PC-3 (cell line): ENCODE results near the gene LRRC53. TPM values are rescaled to one million over a fixed set of nuclear protein-coding genes. Genes with fewer than 3 reads are reported as not detected.

Experiments used
- ATAC-seq: fragments of 200-7000 bp; cut with Tn5 transposase; 2 replicates; pipeline ENCODE4 v1.9.1; 2020; ENCODE audit warnings: mild to moderate bottlenecking, moderate library complexity
- BruUV-seq: library from RNA; stranded (reverse); fragments of 400-500 nt; replicated peaks from 2 replicates; lab custom pipeline; 2021; lab: Mats Ljungman, UMichigan
- CTCF ChIA-PET: fragments of 300-600 bp; sonication (Branson Sonifier 250); formaldehyde crosslinking; loops from one replicate; lab custom pipeline; 2022; ENCODE audit warnings: antibody characterized with exemption; lab: Charles Lee
- POLR2A ChIA-PET: fragments of 300-600 bp; sonication (Branson Sonifier 250); formaldehyde crosslinking; loops from one replicate; lab custom pipeline; 2022; ENCODE audit warnings: antibody characterized with exemption; ENCODE audit not compliant: unreplicated experiment; lab: Charles Lee
- DNase-seq: peaks from one replicate; pipeline ENCODE4 v3.0.0-alpha.2; 2015
- H2AFZ ChIP-seq: fragments of 300-600 bp; sonication (generic); 2 replicates; pipeline ENCODE4 v1.6.0; 2016; ENCODE audit warnings: antibody characterized with exemption, low read length
- H3F3A ChIP-seq: fragments of 300-600 bp; sonication (generic); one replicate; pipeline ENCODE4 v1.6.0; 2017; ENCODE audit warnings: antibody characterized with exemption, low read length, control low read depth, mild to moderate bottlenecking; ENCODE audit not compliant: unreplicated experiment
- H3K27ac ChIP-seq: fragments of 300-600 bp; sonication (generic); 2 replicates; pipeline ENCODE4 v1.5.1; 2016; ENCODE audit warnings: mild to moderate bottlenecking, low read length
- H3K27me3 ChIP-seq: fragments of 300-600 bp; sonication (generic); 2 replicates; pipeline ENCODE4 v1.6.1; 2016; ENCODE audit warnings: low read length, mixed read lengths
- H3K36me3 ChIP-seq: fragments of 300-600 bp; sonication (generic); 2 replicates; pipeline ENCODE4 v1.6.1; 2016; ENCODE audit warnings: low read depth, mixed run types, low read length, mixed read lengths
- H3K4me1 ChIP-seq: fragments of 300-600 bp; sonication (generic); 2 replicates; pipeline ENCODE4 v1.5.1; 2016; ENCODE audit warnings: low read length; ENCODE audit not compliant: insufficient read depth
- H3K4me2 ChIP-seq: fragments of 300-600 bp; sonication (generic); 2 replicates; pipeline ENCODE4 v1.6.0; 2016; ENCODE audit warnings: low read length
- H3K4me3 ChIP-seq: fragments of 300-600 bp; sonication (generic); 2 replicates; pipeline ENCODE4 v1.5.1; 2016; ENCODE audit warnings: mild to moderate bottlenecking, low read length, mixed read lengths
- H3K79me2 ChIP-seq: fragments of 300-600 bp; sonication (generic); 2 replicates; pipeline ENCODE4 v1.6.1; 2017; ENCODE audit warnings: low read length, mixed read lengths
- H3K9ac ChIP-seq: fragments of 300-600 bp; sonication (generic); 2 replicates; pipeline ENCODE4 v1.6.0; 2016; ENCODE audit warnings: mild to moderate bottlenecking, low read length
- H3K9me2 ChIP-seq: fragments of 300-600 bp; sonication (generic); replicated peaks from 2 replicates; pipeline ENCODE4 v1.6.1; 2016; ENCODE audit warnings: mixed run types, low read length, mixed read lengths
- H3K9me3 ChIP-seq: fragments of 300-600 bp; sonication (generic); 2 replicates; pipeline ENCODE4 v1.6.1; 2016; ENCODE audit warnings: low read length, mixed read lengths
- H4K20me1 ChIP-seq: fragments of 300-600 bp; sonication (generic); 2 replicates; pipeline ENCODE4 v1.6.1; 2016; ENCODE audit warnings: low read length, mixed read lengths
- CTCF ChIP-seq: fragments of 300-600 bp; sonication (generic); conservative IDR thresholded peaks from 2 replicates; pipeline ENCODE4 v1.5.1; 2017; ENCODE audit warnings: antibody characterized with exemption, low read depth, mild to moderate bottlenecking, low read length
- EZH2 ChIP-seq: fragments of 300-600 bp; sonication (generic); IDR thresholded peaks from one replicate; pipeline ENCODE4 v1.6.1; 2017; ENCODE audit warnings: antibody characterized with exemption, mild to moderate bottlenecking, low read length; ENCODE audit not compliant: unreplicated experiment
- EZH2phosphoT487 ChIP-seq: fragments of 300-600 bp; sonication (generic); IDR thresholded peaks from 2 replicates; pipeline ENCODE4 v1.6.1; 2018; ENCODE audit warnings: mild to moderate bottlenecking, antibody characterized with exemption, low read length, borderline replicate concordance
- intact Hi-C: fragments of 100-400 bp; cut with micrococcal nuclease; formaldehyde crosslinking; loops from 2 replicates; pipeline ENCODE4 v1.9.0; 2023
- total RNA-seq: library from RNA; depleted of rRNA; stranded (reverse); fragments of >200 nt; gene quantifications from 2 replicates; pipeline ENCODE4 v1.2.3, GENCODE V29; 2014

Gene LRRC53
- total RNA-seq, 1 experiment from 2014 or later: not detected

- Histone ChIP-seq H3K9me3 (no peaks in the 10 kb centered on the region), H3K27me3 (peaks cover 31% of the 10 kb centered on the region; the same call in 1 of the 2 replicates), H4K20me1 (no peaks in the 10 kb centered on the region), H3K36me3 (no peaks in the 10 kb centered on the region), H3F3A (no peaks in the 10 kb centered on the region), H3K79me2 (no peaks in the 10 kb centered on the region), H3K9me2 (no peaks in the 10 kb centered on the region), H3K9ac (no peak overlapping the region), H3K27ac (no peak overlapping the region), H3K4me3 (no peak overlapping the region), H2AFZ (no peak overlapping the region), H3K4me2 (no peak overlapping the region), H3K4me1 (no peaks in the 10 kb centered on the region)
- no peak for ATAC-seq
- intact Hi-C loops: no loop called here
- no TSS peak for BruUV-seq
- CTCF ChIA-PET: interaction anchor here (0.5 kb wide), 1 partner anchor 172 kb away, joined by 4 read pairs; no protein-coding TSS in a partner anchor
- no peak for DNase-seq
- POLR2A ChIA-PET: no interaction called here
- TF ChIP-seq EZH2phosphoT487 (no peak), EZH2 (no peak), CTCF (no peak)
Observed at GRCh38 chr1:74517599-74518051, 5.2 kb upstream of the LRRC53 start.

- H3K27me3 ChIP-seq: peaks cover 56% of the 10 kb centered on the region
- no TSS peak for BruUV-seq
- peak; percentile 49; the same call in 1 of the 2 replicates for ATAC-seq
- ChIA-PET CTCF (no interaction called here), POLR2A (no interaction called here)
- no peaks in the 10 kb centered on the region for H3K36me3 ChIP-seq
- no peak overlapping the region for H2AFZ ChIP-seq
- no peak overlapping the region for H3K27ac ChIP-seq
- H3K9me2 ChIP-seq: no peaks in the 10 kb centered on the region
- H3K79me2 ChIP-seq: no peaks in the 10 kb centered on the region
- H3K4me1 ChIP-seq: no peaks in the 10 kb centered on the region
- H4K20me1 ChIP-seq: no peaks in the 10 kb centered on the region
- no peak overlapping the region for H3K4me3 ChIP-seq
- no peak overlapping the region for H3K4me2 ChIP-seq
- no peaks in the 10 kb centered on the region for H3K9me3 ChIP-seq
- no peaks in the 10 kb centered on the region for H3F3A ChIP-seq
- TF ChIP-seq EZH2phosphoT487: no peak
- TF ChIP-seq CTCF: no peak
- DNase-seq: peak; percentile 9
- H3K9ac ChIP-seq: no peak overlapping the region
- intact Hi-C loops: no loop called here
Observed at GRCh38 chr1:74513411-74514300, 1.2 kb upstream of the LRRC53 start.

GRCh38 chr1:74508449-74508848 lies 4.0 kb downstream of the LRRC53 start:
- no peaks in the 10 kb centered on the region for H4K20me1 ChIP-seq
- H3K27ac ChIP-seq: no peak overlapping the region
- H3K4me1 ChIP-seq: no peaks in the 10 kb centered on the region
- H2AFZ ChIP-seq: no peak overlapping the region
- intact Hi-C loops: loop anchor here (10.0 kb wide), 1 partner anchor 664 kb away; no protein-coding TSS in a partner anchor
- TF ChIP-seq CTCF: no peak
- no peak for TF ChIP-seq EZH2
- TF ChIP-seq EZH2phosphoT487: no peak
- ChIA-PET CTCF (no interaction called here), POLR2A (no interaction called here)
- H3K9ac ChIP-seq: no peak overlapping the region
- H3K9me3 ChIP-seq: no peaks in the 10 kb centered on the region
- no peak for DNase-seq
- H3K9me2 ChIP-seq: no peaks in the 10 kb centered on the region
- H3K4me3 ChIP-seq: no peak overlapping the region
- no peaks in the 10 kb centered on the region for H3K79me2 ChIP-seq
- H3K4me2 ChIP-seq: no peak overlapping the region
- H3K36me3 ChIP-seq: no peaks in the 10 kb centered on the region
- H3K27me3 ChIP-seq: peaks cover 63% of the 10 kb centered on the region
- no peak for ATAC-seq
- no TSS peak for BruUV-seq
- H3F3A ChIP-seq: no peaks in the 10 kb centered on the region
